Measurements from ENCODE around the gene GALNT2. TPM values are rescaled to one million over a fixed set of nuclear protein-coding genes. Genes with fewer than 3 reads are reported as not detected.

Gene GALNT2
- total and polyA plus RNA-seq, 2 of the 13 experiments (the other 11 are each of a cell fraction or from before 2014, with no cell fraction given): 39.3 to 39.6 TPM

DNA sequence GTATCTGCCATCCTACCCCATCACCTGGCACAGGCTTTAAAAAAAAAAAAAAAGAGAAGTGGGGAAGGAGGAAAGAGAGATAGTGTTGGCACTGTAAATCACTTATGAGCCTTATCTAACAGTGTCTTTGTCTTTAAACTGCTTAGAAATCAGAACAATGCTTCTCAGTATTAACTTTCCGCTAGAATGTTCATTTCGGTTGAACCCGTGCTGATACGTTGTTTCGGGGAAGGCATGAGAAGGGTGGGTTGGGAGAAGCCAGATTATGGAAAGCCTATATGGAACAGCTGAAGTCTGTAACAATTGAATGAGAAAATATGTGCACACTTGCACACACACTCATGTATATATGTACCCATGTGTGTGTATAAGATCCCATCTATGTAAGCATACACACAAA lies 170.8 kb downstream of the GALNT2 start:
- Histone ChIP-seq H3K4me3 (replicated peaks in 1 of 3; ENCODE audit: insufficient read depth in 1 of 3, low read depth in 2 of 3, low read length in 3 of 3) (no peak overlapping the region), H3K4me2 (ENCODE audit: low read depth, low read length) (no peak overlapping the region), H3K27ac (ENCODE audit: extremely low read length, insufficient read depth, low read length) (no peak overlapping the region), H3K36me3 (replicated peaks in 1 of 2; ENCODE audit: control insufficient read depth in 1 of 2, insufficient read depth in 2 of 2, low read length in 2 of 2) (peaks cover 1 to 34% of the 10 kb centered on the region in 2 experiments; a peak in 4 of 5 replicates), H3K27me3 (ENCODE audit: control insufficient read depth in 1 of 2, insufficient read depth in 2 of 2, low read length in 2 of 2) (no peaks in the 10 kb centered on the region), H3K79me2 (ENCODE audit: insufficient read depth, low read length) (no peaks in the 10 kb centered on the region), H3K4me1 (ENCODE audit: insufficient read depth, low read length) (no peaks in the 10 kb centered on the region), H3K9me3 (ENCODE audit: low read length) (no peaks in the 10 kb centered on the region), H2AFZ (ENCODE audit: low read length) (no peak overlapping the region), H3K9ac (ENCODE audit: insufficient read depth, low read depth, low read length) (no peak overlapping the region), H4K20me1 (ENCODE audit: insufficient read depth, low read length) (no peaks in the 10 kb centered on the region)
- BruUV-seq (replicated peaks): no TSS peak
- no peak for TF ChIP-seq HHEX (CRISPR knock-in tag; IDR thresholded peaks at IDR 0.05)
- no peak for TF ChIP-seq ZNF720 (CRISPR knock-in tag; IDR thresholded peaks at IDR 0.05)
- TF ChIP-seq FOSL1 (CRISPR knock-in tag; IDR thresholded peaks at IDR 0.05; ENCODE audit: borderline replicate concordance): no peak
- DNase-seq (ENCODE audit: low spot score) (no peak), ATAC-seq (no peak), FAIRE-seq (no peak)
- in situ Hi-C loops (cut with HindIII; ENCODE audit: extremely low pct_ligation_motif_present, low pct_unique_long_range_greater_than_20kb) (no loop called here), intact Hi-C loops (cut with micrococcal nuclease; ENCODE audit: unreplicated experiment) (no loop called here)
- ChIA-PET POLR2A (no interaction called here), CTCF (ENCODE audit: low intra/inter-chr PET ratio, low total read pairs) (no interaction called here)
- WGBS (ENCODE audit: low lambda C conversion rate): 98% methylated on average over 5 of the region's 5 CpGs

DNA sequence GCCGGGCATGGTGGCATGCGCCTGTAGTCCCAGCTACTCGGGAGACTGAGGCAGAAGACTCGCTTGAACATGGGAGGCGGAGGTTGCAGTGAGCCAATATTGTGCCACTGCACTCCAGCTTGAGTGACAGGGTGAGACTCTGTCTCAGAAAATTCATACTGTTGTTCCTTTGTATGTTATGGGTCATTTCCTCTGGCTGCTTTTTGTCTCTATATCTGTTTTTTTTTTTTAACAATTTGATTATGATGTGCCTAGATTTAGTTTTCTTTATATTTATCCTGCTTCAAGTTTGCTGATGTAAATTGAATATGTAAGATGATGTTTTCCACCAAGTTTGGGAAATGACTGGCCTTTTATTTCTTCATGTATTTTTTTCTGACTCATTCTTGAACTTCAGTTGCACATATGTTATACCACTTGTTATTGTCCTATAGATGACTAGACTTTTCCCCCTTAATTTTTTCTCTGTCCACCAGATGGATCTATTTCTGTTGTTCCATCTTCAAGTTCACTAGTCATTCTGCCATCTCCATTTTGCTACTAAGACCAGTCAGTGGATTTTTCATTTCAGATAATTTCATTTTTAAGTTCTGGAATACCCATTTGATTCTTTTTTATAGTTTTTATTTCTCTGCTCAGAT lies 173.5 kb downstream of the GALNT2 start:
- ATAC-seq: no peak
- intact Hi-C loops (cut with micrococcal nuclease; ENCODE audit: unreplicated experiment): no loop called here
- Histone ChIP-seq H4K20me1 (ENCODE audit: insufficient read depth, low read length) (no peaks in the 10 kb centered on the region), H3K27ac (ENCODE audit: extremely low read length, insufficient read depth, low read length) (no peak overlapping the region), H3K9me3 (ENCODE audit: low read length) (no peaks in the 10 kb centered on the region), H3K4me2 (ENCODE audit: low read depth, low read length) (no peak overlapping the region), H3K9ac (ENCODE audit: insufficient read depth, low read depth, low read length) (no peak overlapping the region), H3K27me3 (ENCODE audit: control insufficient read depth in 1 of 2, insufficient read depth in 2 of 2, low read length in 2 of 2) (no peaks in the 10 kb centered on the region), H2AFZ (ENCODE audit: low read length) (no peak overlapping the region), H3K79me2 (ENCODE audit: insufficient read depth, low read length) (no peaks in the 10 kb centered on the region), H3K4me1 (ENCODE audit: insufficient read depth, low read length) (no peaks in the 10 kb centered on the region), H3K36me3 (replicated peaks in 1 of 2; ENCODE audit: control insufficient read depth in 1 of 2, insufficient read depth in 2 of 2, low read length in 2 of 2) (peaks cover 1 to 35% of the 10 kb centered on the region in 2 experiments; a peak in 4 of 5 replicates), H3K4me3 (replicated peaks in 1 of 3; ENCODE audit: insufficient read depth in 1 of 3, low read depth in 2 of 3, low read length in 3 of 3) (no peak overlapping the region)
- BruUV-seq (replicated peaks): no TSS peak
- POLR2A ChIA-PET: no interaction called here
- DNase-seq (ENCODE audit: low spot score): no peak
- 96% methylated on average over 5 of the region's 5 CpGs for WGBS (ENCODE audit: low lambda C conversion rate)
- no peak for FAIRE-seq
- in situ Hi-C loops (cut with HindIII; ENCODE audit: extremely low pct_ligation_motif_present, low pct_unique_long_range_greater_than_20kb): no loop called here
- CTCF ChIA-PET (ENCODE audit: low intra/inter-chr PET ratio, low total read pairs): no interaction called here
- TF ChIP-seq HHEX (CRISPR knock-in tag; IDR thresholded peaks at IDR 0.05): no peak
- no peak for TF ChIP-seq ETV5 (CRISPR knock-in tag; IDR thresholded peaks at IDR 0.05; ENCODE audit: borderline replicate concordance)
- no peak for TF ChIP-seq ZNF674 (CRISPR knock-in tag; IDR thresholded peaks at IDR 0.05; ENCODE audit: low read depth)
- no peak for TF ChIP-seq ZNF7 (CRISPR knock-in tag; IDR thresholded peaks at IDR 0.05)
- TF ChIP-seq ZNF672 (CRISPR knock-in tag; IDR thresholded peaks at IDR 0.05): no peak
- no peak for TF ChIP-seq PRDM15 (CRISPR knock-in tag; IDR thresholded peaks at IDR 0.05)
- no peak for TF ChIP-seq ZMYM3 (CRISPR knock-in tag; IDR thresholded peaks at IDR 0.05)
- no peak for TF ChIP-seq ARHGAP35 (CRISPR knock-in tag; IDR thresholded peaks at IDR 0.05; ENCODE audit: borderline replicate concordance)
- TF ChIP-seq, protein P1, sequence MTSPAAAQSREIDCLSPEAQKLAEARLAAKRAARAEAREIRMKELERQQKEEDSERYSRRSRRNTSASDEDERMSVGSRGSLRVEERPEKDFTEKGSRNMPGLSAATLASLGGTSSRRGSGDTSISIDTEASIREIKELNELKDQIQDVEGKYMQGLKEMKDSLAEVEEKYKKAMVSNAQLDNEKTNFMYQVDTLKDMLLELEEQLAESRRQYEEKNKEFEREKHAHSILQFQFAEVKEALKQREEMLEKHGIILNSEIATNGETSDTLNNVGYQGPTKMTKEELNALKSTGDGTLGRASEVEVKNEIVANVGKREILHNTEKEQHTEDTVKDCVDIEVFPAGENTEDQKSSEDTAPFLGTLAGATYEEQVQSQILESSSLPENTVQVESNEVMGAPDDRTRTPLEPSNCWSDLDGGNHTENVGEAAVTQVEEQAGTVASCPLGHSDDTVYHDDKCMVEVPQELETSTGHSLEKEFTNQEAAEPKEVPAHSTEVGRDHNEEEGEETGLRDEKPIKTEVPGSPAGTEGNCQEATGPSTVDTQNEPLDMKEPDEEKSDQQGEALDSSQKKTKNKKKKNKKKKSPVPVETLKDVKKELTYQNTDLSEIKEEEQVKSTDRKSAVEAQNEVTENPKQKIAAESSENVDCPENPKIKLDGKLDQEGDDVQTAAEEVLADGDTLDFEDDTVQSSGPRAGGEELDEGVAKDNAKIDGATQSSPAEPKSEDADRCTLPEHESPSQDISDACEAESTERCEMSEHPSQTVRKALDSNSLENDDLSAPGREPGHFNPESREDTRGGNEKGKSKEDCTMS (CRISPR knock-in tag; conservative IDR thresholded peaks at IDR 0.05): no peak
- no peak for TF ChIP-seq STAT5B (CRISPR knock-in tag; IDR thresholded peaks at IDR 0.05)

All from HepG2 (cell line).